ENCODE measurements around the gene SLC7A6. TPM values are rescaled to one million over a fixed set of nuclear protein-coding genes. Genes with fewer than 3 reads are reported as not detected.

Gene SLC7A6
- total RNA-seq, 1 experiment from 2014 or later: 28.5 TPM

DNA sequence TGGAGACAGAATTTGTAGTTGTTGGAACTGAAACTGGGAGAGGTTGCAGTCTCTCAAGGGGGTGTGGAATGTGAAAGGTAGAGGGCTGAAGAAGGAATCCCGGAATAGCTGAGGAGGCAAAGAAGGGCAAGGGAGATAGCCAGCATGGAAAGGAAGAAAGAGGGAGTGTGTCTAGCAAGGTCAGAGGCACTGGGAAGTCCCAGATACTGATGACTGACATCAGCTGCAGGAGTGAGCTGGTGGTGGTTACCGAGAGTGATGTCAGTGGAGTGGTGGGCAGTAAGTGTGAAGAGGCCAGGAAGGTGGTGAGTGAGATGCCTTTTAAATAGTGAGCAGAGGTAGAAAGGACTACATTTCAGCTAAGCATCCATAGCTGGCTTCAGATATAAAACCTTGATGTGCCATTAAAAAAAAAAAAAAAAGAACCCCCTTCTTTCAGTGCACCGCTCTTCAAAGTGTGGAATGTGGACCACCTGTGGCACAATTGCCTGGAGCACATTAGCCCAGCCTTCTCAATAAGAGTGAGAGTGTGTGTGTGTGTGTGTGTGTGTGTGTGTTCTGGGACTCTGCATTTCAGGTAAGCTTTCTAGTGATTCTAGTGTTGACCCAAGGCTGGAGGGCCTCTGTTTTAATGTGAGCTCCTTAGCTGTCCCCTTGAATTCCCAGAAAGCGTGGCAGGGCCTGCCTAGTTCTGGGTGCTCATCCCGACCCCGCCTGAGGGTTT, 55.0 kb downstream of the SLC7A6 start:
- no peaks in the 10 kb centered on the region for H4K20me1 ChIP-seq (ENCODE audit: insufficient read depth)
- H3K4me1 ChIP-seq (ENCODE audit: control insufficient read depth in 1 of 2, insufficient read depth in 2 of 2, low read length in 2 of 2): no peaks in the 10 kb centered on the region
- peaks cover 16 to 19% of the 10 kb centered on the region in 2 experiments; a peak in 3 of 4 replicates for H3K36me3 ChIP-seq (ENCODE audit: control insufficient read depth in 1 of 2, insufficient read depth in 2 of 2, low read length in 2 of 2)
- no peaks in the 10 kb centered on the region for H3K27me3 ChIP-seq (ENCODE audit: insufficient read depth, low read length)
- H2AFZ ChIP-seq (ENCODE audit: low read depth, low read length, poor library complexity, severe bottlenecking): no peak overlapping the region
- H3K9me3 ChIP-seq (ENCODE audit: control insufficient read depth in 1 of 2, insufficient read depth in 1 of 2, low read depth in 1 of 2, low read length in 2 of 2): no peaks in the 10 kb centered on the region
- no peak overlapping the region for H3K9ac ChIP-seq (ENCODE audit: low read length)
- no peak overlapping the region for H3K4me2 ChIP-seq (ENCODE audit: low read length)
- H3K4me3 ChIP-seq (replicated peaks in 1 of 2; ENCODE audit: low read depth in 1 of 2, low read length in 2 of 2): no peak overlapping the region
- TF ChIP-seq JUND (IDR thresholded peaks at IDR 0.05) (no peak), POLR2AphosphoS5 (IDR thresholded peaks at IDR 0.05; ENCODE audit: low read depth, low read length) (no peak), RAD21 (IDR thresholded peaks at IDR 0.05; ENCODE audit: low read depth) (no peak)
- no peak for DNase-seq (ENCODE audit: low read depth, low spot score)
- no peaks in the 10 kb centered on the region for H3K9me2 ChIP-seq (ENCODE audit: insufficient read depth)
- ChIA-PET CTCF (no interaction called here), POLR2A (interaction anchor here (0.8 kb wide), 1 partner anchor 9 kb away, joined by 4 read pairs; the partner anchor contains the start of genes PRMT7 and SLC7A6OS), RAD21 (ENCODE audit: low non-redundant PET in 1 of 2, low total read pairs in 2 of 2, uncharacterized antibody in 2 of 2, unreplicated experiment in 2 of 2) (no interaction called here)
- intact Hi-C loops (cut with micrococcal nuclease): no loop called here
- H3K27ac ChIP-seq (ENCODE audit: low read depth, low read length): no peak overlapping the region
- BruUV-seq (replicated peaks): no TSS peak
- ATAC-seq: no peak
- H3K79me2 ChIP-seq (ENCODE audit: insufficient read depth, low read length): peaks cover 19% of the 10 kb centered on the region

DNA sequence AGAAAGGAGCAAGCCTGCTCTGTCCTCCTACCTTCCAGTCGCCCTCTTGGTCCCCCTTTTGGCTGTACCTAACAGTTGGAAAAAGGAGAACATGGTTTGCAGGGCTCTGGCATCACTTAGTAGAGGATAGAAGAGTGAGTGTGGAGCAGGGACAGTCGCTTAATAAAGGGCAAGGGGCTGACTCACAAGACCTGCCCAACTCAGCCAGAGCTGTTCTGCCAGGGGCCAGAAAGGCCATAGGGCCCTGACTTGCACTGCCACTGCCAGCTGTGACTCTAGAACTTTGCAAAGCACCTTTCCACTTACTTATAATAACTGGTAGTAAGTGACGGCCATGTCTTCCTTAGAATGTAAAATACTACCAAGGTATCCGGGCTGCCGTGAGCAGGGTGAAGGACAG, 60.0 kb downstream of the SLC7A6 start:
- DNase-seq (ENCODE audit: low read depth, low spot score) (no peak), ATAC-seq (no peak)
- Histone ChIP-seq H3K4me2 (ENCODE audit: low read length) (no peak overlapping the region), H3K9ac (ENCODE audit: low read length) (no peak overlapping the region), H3K27ac (ENCODE audit: low read depth, low read length) (no peak overlapping the region), H2AFZ (ENCODE audit: low read depth, low read length, poor library complexity, severe bottlenecking) (no peak overlapping the region), H3K4me1 (ENCODE audit: control insufficient read depth in 1 of 2, insufficient read depth in 2 of 2, low read length in 2 of 2) (peaks cover 6 to 7% of the 10 kb centered on the region in 2 experiments; a peak in 3 of 4 replicates), H3K79me2 (ENCODE audit: insufficient read depth, low read length) (0 out of 2 replicates have a peak, but pooled peaks cover 3% of the 10 kb centered on the region), H3K9me3 (ENCODE audit: control insufficient read depth in 1 of 2, insufficient read depth in 1 of 2, low read depth in 1 of 2, low read length in 2 of 2) (no peaks in the 10 kb centered on the region), H3K4me3 (replicated peaks in 1 of 2; ENCODE audit: low read depth in 1 of 2, low read length in 2 of 2) (no peak overlapping the region), H3K36me3 (ENCODE audit: control insufficient read depth in 1 of 2, insufficient read depth in 2 of 2, low read length in 2 of 2) (peaks cover 4 to 15% of the 10 kb centered on the region in 2 experiments; a peak in 3 of 4 replicates), H4K20me1 (ENCODE audit: insufficient read depth) (no peaks in the 10 kb centered on the region), H3K9me2 (ENCODE audit: insufficient read depth) (no peaks in the 10 kb centered on the region), H3K27me3 (ENCODE audit: insufficient read depth, low read length) (no peaks in the 10 kb centered on the region)
- ChIA-PET CTCF (interaction anchor here (1.6 kb wide), 1 partner anchor 62 kb away, joined by 6 read pairs; no protein-coding TSS in a partner anchor), POLR2A (no interaction called here), RAD21 (ENCODE audit: low non-redundant PET in 1 of 2, low total read pairs in 2 of 2, uncharacterized antibody in 2 of 2, unreplicated experiment in 2 of 2) (no interaction called here)
- intact Hi-C loops (cut with micrococcal nuclease): no loop called here
- no TSS peak for BruUV-seq (replicated peaks)
- no peak for TF ChIP-seq EZH2 (IDR thresholded peaks at IDR 0.05)

All from HCT116 (cell line).